HG02610 (cell line): ENCODE data around the gene AIM2.
"Not testable (repeated sequence)": the region's sequence is repeated elsewhere in the genome, so short reads cannot be mapped to it uniquely, and the experiment has no call there.

Experiments used
- ATAC-seq: cut with Tn5 transposase; IDR thresholded peaks from one replicate; pipeline ENCODE4 v1.9.1; 2021; ENCODE audit warnings: mild to moderate bottlenecking, moderate library complexity; ENCODE audit not compliant: unreplicated experiment

Gene AIM2

GRCh38 chr1:159081626-159082025, 5.1 kb upstream of the AIM2 start:
- no peak for ATAC-seq

- ATAC-seq, result no peak
Measured at GRCh38 chr1:159079525-159079924, 3.0 kb upstream of the AIM2 start.

- peak; percentile 84 for ATAC-seq
Measured at GRCh38 chr1:159077120-159077961, 775 bp upstream of the AIM2 start.

GRCh38 chr1:159071970-159072582, 4.5 kb downstream of the AIM2 start:
- ATAC-seq, result no peak

GRCh38 chr1:159068886-159069285, 7.7 kb downstream of the AIM2 start:
- no peak for ATAC-seq

- peak; percentile 87 for ATAC-seq
Measured at GRCh38 chr1:159067699-159068621, 8.6 kb downstream of the AIM2 start.

- no peak for ATAC-seq
Measured at GRCh38 chr1:159066108-159066507, 10.5 kb downstream of the AIM2 start.

GRCh38 chr1:159065106-159065505, 11.5 kb downstream of the AIM2 start:
- ATAC-seq, result no peak

- no peak for ATAC-seq
Measured at GRCh38 chr1:159058751-159059150, 17.8 kb downstream of the AIM2 start.

- no peak for ATAC-seq
Measured at GRCh38 chr1:159056069-159056698, 20.4 kb downstream of the AIM2 start.

GRCh38 chr1:159055181-159055641, 21.4 kb downstream of the AIM2 start:
- no peak for ATAC-seq

GRCh38 chr1:159054427-159054826, 22.1 kb downstream of the AIM2 start:
- no peak for ATAC-seq

- no peak for ATAC-seq
Measured at GRCh38 chr1:159051436-159051835, 25.1 kb downstream of the AIM2 start.

GRCh38 chr1:159046486-159046885, 30.1 kb downstream of the AIM2 start:
- not testable (repeated sequence) for ATAC-seq

- ATAC-seq, result peak; percentile 72
Measured at GRCh38 chr1:159040893-159041724, 35.5 kb downstream of the AIM2 start.

GRCh38 chr1:159040206-159040605, 36.4 kb downstream of the AIM2 start:
- ATAC-seq, result no peak

- ATAC-seq, result no peak
Measured at GRCh38 chr1:159030877-159031447, 45.6 kb downstream of the AIM2 start.

- no peak for ATAC-seq
Measured at GRCh38 chr1:159030311-159030710, 46.3 kb downstream of the AIM2 start.

- ATAC-seq, result not testable (repeated sequence)
Measured at GRCh38 chr1:159026841-159027240, 49.7 kb downstream of the AIM2 start.
